ENCODE measurements around the gene AFAP1L2.

Gene AFAP1L2

DNA sequence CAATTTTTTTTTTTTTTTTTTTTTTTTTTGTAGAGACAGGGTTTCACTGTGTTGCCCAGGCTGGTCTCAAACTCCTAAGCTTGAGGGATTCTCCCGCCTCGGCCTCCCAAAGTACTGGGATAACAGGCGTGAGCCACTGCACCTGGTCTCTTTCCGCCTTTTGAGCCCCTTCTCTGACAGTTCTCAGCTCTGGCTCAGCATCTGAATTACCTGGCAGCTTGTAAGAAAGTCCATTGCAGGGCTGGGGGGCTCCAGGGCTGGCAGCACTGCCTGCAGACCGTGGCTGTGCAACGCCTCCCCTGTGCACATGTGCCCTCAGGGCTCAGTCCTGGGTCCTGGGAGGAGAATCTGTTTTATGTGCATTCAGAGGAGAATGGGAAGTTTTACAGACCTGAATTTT lies 127.6 kb downstream of the AFAP1L2 start:
- Histone ChIP-seq H3K36me3 (no peaks in the 10 kb centered on the region), H3K4me3 (ENCODE audit: low read depth, low read length) (no peak overlapping the region), H3K9me3 (ENCODE audit: severe bottlenecking) (no peaks in the 10 kb centered on the region), H3K27me3 (ENCODE audit: insufficient read depth, low read depth, severe bottlenecking) (no peaks in the 10 kb centered on the region), H3K27ac (no peak overlapping the region)
- TF ChIP-seq, protein P1, sequence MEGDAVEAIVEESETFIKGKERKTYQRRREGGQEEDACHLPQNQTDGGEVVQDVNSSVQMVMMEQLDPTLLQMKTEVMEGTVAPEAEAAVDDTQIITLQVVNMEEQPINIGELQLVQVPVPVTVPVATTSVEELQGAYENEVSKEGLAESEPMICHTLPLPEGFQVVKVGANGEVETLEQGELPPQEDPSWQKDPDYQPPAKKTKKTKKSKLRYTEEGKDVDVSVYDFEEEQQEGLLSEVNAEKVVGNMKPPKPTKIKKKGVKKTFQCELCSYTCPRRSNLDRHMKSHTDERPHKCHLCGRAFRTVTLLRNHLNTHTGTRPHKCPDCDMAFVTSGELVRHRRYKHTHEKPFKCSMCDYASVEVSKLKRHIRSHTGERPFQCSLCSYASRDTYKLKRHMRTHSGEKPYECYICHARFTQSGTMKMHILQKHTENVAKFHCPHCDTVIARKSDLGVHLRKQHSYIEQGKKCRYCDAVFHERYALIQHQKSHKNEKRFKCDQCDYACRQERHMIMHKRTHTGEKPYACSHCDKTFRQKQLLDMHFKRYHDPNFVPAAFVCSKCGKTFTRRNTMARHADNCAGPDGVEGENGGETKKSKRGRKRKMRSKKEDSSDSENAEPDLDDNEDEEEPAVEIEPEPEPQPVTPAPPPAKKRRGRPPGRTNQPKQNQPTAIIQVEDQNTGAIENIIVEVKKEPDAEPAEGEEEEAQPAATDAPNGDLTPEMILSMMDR (IDR thresholded peaks at IDR 0.05; ENCODE audit: low read depth, low read length) = no peak
- no peak for DNase-seq

GRCh38 chr10:114276066-114276465 lies 128.2 kb downstream of the AFAP1L2 start:
- Histone ChIP-seq H3K27me3 (ENCODE audit: insufficient read depth, low read depth, severe bottlenecking) (no peaks in the 10 kb centered on the region), H3K27ac (no peak overlapping the region), H3K9me3 (ENCODE audit: severe bottlenecking) (no peaks in the 10 kb centered on the region)

GRCh38 chr10:114274616-114275453 lies 129.5 kb downstream of the AFAP1L2 start:
- Histone ChIP-seq H3K27me3 (ENCODE audit: insufficient read depth, low read depth, severe bottlenecking) (no peaks in the 10 kb centered on the region), H3K4me3 (ENCODE audit: low read depth, low read length) (no peak overlapping the region), H3K36me3 (no peaks in the 10 kb centered on the region), H3K27ac (no peak overlapping the region), H3K9me3 (ENCODE audit: severe bottlenecking) (no peaks in the 10 kb centered on the region)
- no peak for DNase-seq
- TF ChIP-seq, protein P1 (IDR thresholded peaks at IDR 0.05; ENCODE audit: low read depth, low read length) = no peak

More at GRCh38 chr10:114276066-114276465, 128.2 kb downstream of the AFAP1L2 start:
- Histone ChIP-seq H3K4me3 (ENCODE audit: low read depth, low read length) (no peak overlapping the region), H3K36me3 (no peaks in the 10 kb centered on the region)
- DNase-seq = no peak
- TF ChIP-seq, protein P1 (IDR thresholded peaks at IDR 0.05; ENCODE audit: low read depth, low read length) = no peak

- Histone ChIP-seq H3K36me3 (no peaks in the 10 kb centered on the region), H3K27ac (no peak overlapping the region), H3K4me3 (ENCODE audit: low read depth, low read length) (no peak overlapping the region), H3K9me3 (ENCODE audit: severe bottlenecking) (no peaks in the 10 kb centered on the region), H3K27me3 (ENCODE audit: insufficient read depth, low read depth, severe bottlenecking) (no peaks in the 10 kb centered on the region)
- TF ChIP-seq, protein P1 (IDR thresholded peaks at IDR 0.05; ENCODE audit: low read depth, low read length) = no peak
- DNase-seq = no peak
These were observed 130.4 kb downstream of the AFAP1L2 start for GRCh38 chr10:114273910-114274309.

DNA sequence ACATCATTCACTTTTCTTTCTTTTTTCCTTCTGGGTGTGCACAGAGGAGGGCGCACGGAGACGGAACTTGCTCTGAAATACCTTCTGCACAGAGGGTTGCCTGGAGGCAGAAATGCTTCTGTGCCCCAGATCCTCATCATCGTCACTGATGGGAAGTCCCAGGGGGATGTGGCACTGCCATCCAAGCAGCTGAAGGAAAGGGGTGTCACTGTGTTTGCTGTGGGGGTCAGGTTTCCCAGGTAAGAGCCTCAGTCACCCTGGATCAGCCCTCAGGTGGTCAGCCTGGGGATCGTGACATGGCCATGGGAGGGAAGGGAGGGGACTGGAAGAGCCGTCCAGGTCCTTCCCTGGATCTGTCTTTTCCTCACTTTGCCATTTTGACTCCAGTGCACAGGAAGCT lies 131.6 kb downstream of the AFAP1L2 start:
- H3K27me3 ChIP-seq (ENCODE audit: insufficient read depth, low read depth, severe bottlenecking) = no peaks in the 10 kb centered on the region
- no peak overlapping the region for H3K4me3 ChIP-seq (ENCODE audit: low read depth, low read length)
- TF ChIP-seq, protein P1 (IDR thresholded peaks at IDR 0.05; ENCODE audit: low read depth, low read length) = no peak
- no peaks in the 10 kb centered on the region for H3K36me3 ChIP-seq
- no peaks in the 10 kb centered on the region for H3K9me3 ChIP-seq (ENCODE audit: severe bottlenecking)
- no peak overlapping the region for H3K27ac ChIP-seq
- DNase-seq = no peak
